H7 (cell line): ENCODE data around the gene GNRHR. TPM values are rescaled to one million over a fixed set of nuclear protein-coding genes. Genes with fewer than 3 reads are reported as not detected.
"Not testable (repeated sequence)": the region's sequence is repeated elsewhere in the genome, so short reads cannot be mapped to it uniquely, and the experiment has no call there.

ENCODE experiments used
- DNase-seq: peaks from one replicate; pipeline ENCODE4 v3.0.0; 2012
- H3K27me3 ChIP-seq: 2 replicates; pipeline ENCODE4 v1.6.0; 2011; ENCODE audit warnings: mild to moderate bottlenecking, low read length; ENCODE audit not compliant: control insufficient read depth, insufficient read depth
- H3K36me3 ChIP-seq: replicated peaks from 2 replicates; pipeline ENCODE4 v1.5.1; 2011; ENCODE audit warnings: low read length; ENCODE audit not compliant: control insufficient read depth, insufficient read depth
- H3K4me3 ChIP-seq: 2 replicates; pipeline ENCODE4 v1.5.1; 2011; ENCODE audit warnings: low read depth, mild to moderate bottlenecking, control low read depth, low read length, moderate library complexity; ENCODE audit not compliant: insufficient read depth
- total RNA-seq: library from RNA; depleted of rRNA; stranded (reverse); fragments of >200 nt; shearing (Covaris generic); gene quantifications from 2 replicates; pipeline ENCODE4 v1.2.3, GENCODE V29; 2014

Gene GNRHR
- total RNA-seq, 1 experiment from 2014 or later = not detected

GRCh38 chr4:67719953-67720617, 34.1 kb downstream of the GNRHR start:
- no peak for DNase-seq
- H3K27me3 ChIP-seq = no peaks in the 10 kb centered on the region
- no peaks in the 10 kb centered on the region for H3K36me3 ChIP-seq
- no peak overlapping the region for H3K4me3 ChIP-seq

GRCh38 chr4:67718848-67719247, 35.3 kb downstream of the GNRHR start:
- H3K36me3 ChIP-seq = no peaks in the 10 kb centered on the region
- no peaks in the 10 kb centered on the region for H3K27me3 ChIP-seq
- no peak overlapping the region for H3K4me3 ChIP-seq
- no peak for DNase-seq

- Histone ChIP-seq H3K27me3 (no peaks in the 10 kb centered on the region), H3K36me3 (no peaks in the 10 kb centered on the region), H3K4me3 (no peak overlapping the region)
- no peak for DNase-seq
These were observed 36.6 kb downstream of the GNRHR start for GRCh38 chr4:67717586-67717985.

GRCh38 chr4:67714955-67715354, 39.2 kb downstream of the GNRHR start:
- Histone ChIP-seq H3K27me3 (no peaks in the 10 kb centered on the region), H3K4me3 (no peak overlapping the region), H3K36me3 (no peaks in the 10 kb centered on the region)
- no peak for DNase-seq

GRCh38 chr4:67714248-67714583, 40.0 kb downstream of the GNRHR start:
- Histone ChIP-seq H3K4me3 (no peak overlapping the region), H3K36me3 (no peaks in the 10 kb centered on the region), H3K27me3 (no peaks in the 10 kb centered on the region)
- DNase-seq = no peak

GRCh38 chr4:67713529-67714247, 40.5 kb downstream of the GNRHR start:
- no peaks in the 10 kb centered on the region for H3K36me3 ChIP-seq
- no peak overlapping the region for H3K4me3 ChIP-seq
- no peak for DNase-seq
- H3K27me3 ChIP-seq = no peaks in the 10 kb centered on the region

- no peak for DNase-seq
These were observed 41.3 kb downstream of the GNRHR start for GRCh38 chr4:67712650-67713528.

GRCh38 chr4:67712000-67712625, 42.1 kb downstream of the GNRHR start:
- H3K27me3 ChIP-seq = no peaks in the 10 kb centered on the region
- DNase-seq = no peak
- H3K36me3 ChIP-seq = no peaks in the 10 kb centered on the region
- H3K4me3 ChIP-seq = no peak overlapping the region

More at GRCh38 chr4:67712650-67713528, 41.3 kb downstream of the GNRHR start:
- H3K4me3 ChIP-seq = no peak overlapping the region
- no peaks in the 10 kb centered on the region for H3K36me3 ChIP-seq
- no peaks in the 10 kb centered on the region for H3K27me3 ChIP-seq

GRCh38 chr4:67706682-67707081, 47.5 kb downstream of the GNRHR start:
- H3K4me3 ChIP-seq, DNase-seq, H3K36me3 ChIP-seq: not testable (repeated sequence)

GRCh38 chr4:67704843-67705242, 49.3 kb downstream of the GNRHR start:
- no peak overlapping the region for H3K4me3 ChIP-seq
- no peaks in the 10 kb centered on the region for H3K27me3 ChIP-seq
- DNase-seq = no peak
- no peaks in the 10 kb centered on the region for H3K36me3 ChIP-seq

More at GRCh38 chr4:67706682-67707081, 47.5 kb downstream of the GNRHR start:
- not testable (repeated sequence) for H3K27me3 ChIP-seq

- Histone ChIP-seq H3K36me3 (no peaks in the 10 kb centered on the region), H3K4me3 (no peak overlapping the region), H3K27me3 (no peaks in the 10 kb centered on the region)
- no peak for DNase-seq
These were observed 52.0 kb downstream of the GNRHR start for GRCh38 chr4:67702166-67702565.

- no peak for DNase-seq
- Histone ChIP-seq H3K4me3 (peak overlapping the region; percentile 54), H3K36me3 (no peaks in the 10 kb centered on the region), H3K27me3 (no peaks in the 10 kb centered on the region)
These were observed 52.7 kb downstream of the GNRHR start for GRCh38 chr4:67701517-67701850.

GRCh38 chr4:67700738-67701516, 53.3 kb downstream of the GNRHR start, which contains the start of gene UBA6:
Gene UBA6 (minus strand): TSS chr4:67701155. CDS start chr4:67701119, 36 bp downstream.
- Histone ChIP-seq H3K4me3 (peak within 1 kb of the TSS; percentile 86), H3K36me3 (peaks cover 1% of the 10 kb centered on the region; the same call in 1 of the 2 replicates), H3K27me3 (no peaks in the 10 kb centered on the region)
- DNase-seq = peak; percentile 94
